Stimulated activated CD8-positive, alpha-beta memory T cell treated with anti-CD3 and anti-CD28 coated beads, Interleukin-12 subunit alpha, Interleukin-12 subunit beta, amount 100 ng/mL, for 4 hours (primary cell): ENCODE data around the gene PAM.

ENCODE experiments used
- DNase-seq: peaks from one replicate; pipeline ENCODE4 v3.0.0-alpha.2; 2020; ENCODE audit warnings: low read depth

Gene PAM

GRCh38 chr5:102781359-102781758 is 26.3 kb downstream of the PAM start:
- DNase-seq: no peak

GRCh38 chr5:102781786-102782185 is 26.7 kb downstream of the PAM start:
- DNase-seq: no peak

- DNase-seq: no peak
These were observed 27.2 kb downstream of the PAM start for GRCh38 chr5:102782217-102782872.

GRCh38 chr5:102787134-102787533 is 32.0 kb downstream of the PAM start:
- DNase-seq: no peak

GRCh38 chr5:102788788-102789187 is 33.7 kb downstream of the PAM start:
- no peak for DNase-seq

- DNase-seq: no peak
These were observed 34.4 kb downstream of the PAM start for GRCh38 chr5:102789469-102789868.

- DNase-seq: no peak
These were observed 35.6 kb downstream of the PAM start for GRCh38 chr5:102790748-102791147.

- no peak for DNase-seq
These were observed 37.6 kb downstream of the PAM start for GRCh38 chr5:102792705-102793104.

- no peak for DNase-seq
These were observed 38.9 kb downstream of the PAM start for GRCh38 chr5:102794047-102794446.

GRCh38 chr5:102794677-102795331 is 39.7 kb downstream of the PAM start:
- no peak for DNase-seq

- no peak for DNase-seq
These were observed 40.4 kb downstream of the PAM start for GRCh38 chr5:102795526-102795925.

- no peak for DNase-seq
These were observed 40.9 kb downstream of the PAM start for GRCh38 chr5:102796009-102796408.

- no peak for DNase-seq
These were observed 41.4 kb downstream of the PAM start for GRCh38 chr5:102796498-102796897.

GRCh38 chr5:102797322-102797884 is 42.3 kb downstream of the PAM start:
- no peak for DNase-seq

- DNase-seq: no peak
These were observed 43.1 kb downstream of the PAM start for GRCh38 chr5:102798104-102798785.

GRCh38 chr5:102799017-102799416 is 43.9 kb downstream of the PAM start:
- DNase-seq: no peak

GRCh38 chr5:102800427-102800826 is 45.3 kb downstream of the PAM start:
- DNase-seq: no peak

- DNase-seq: no peak
These were observed 46.3 kb downstream of the PAM start for GRCh38 chr5:102801371-102801770.

- no peak for DNase-seq
These were observed 47.8 kb downstream of the PAM start for GRCh38 chr5:102802708-102803458.

GRCh38 chr5:102807878-102808502 is 52.9 kb downstream of the PAM start:
- no peak for DNase-seq

- DNase-seq: no peak
These were observed 53.9 kb downstream of the PAM start for GRCh38 chr5:102809033-102809432.

GRCh38 chr5:102811972-102812371 is 56.9 kb downstream of the PAM start:
- DNase-seq: no peak
